Activated CD8-positive, alpha-beta memory T cell treated with anti-CD3 and anti-CD28 coated beads for 48 hours (primary cell): ENCODE results near the gene DMRTC1.
"Not testable (repeated sequence)": the region's sequence is repeated elsewhere in the genome, so short reads cannot be mapped to it uniquely, and the experiment has no call there.

Source experiments
- DNase-seq, 3 experiments: peaks; one replicate each; pipeline ENCODE4 v3.0.0-alpha.2; 2020; ENCODE audit warnings: low read depth in 2 of 3, low spot score in 2 of 3

DMRTC1 gene

GRCh38 chrX:72943819-72944169 lies at the start of gene DMRTC1:
DMRTC1 (minus strand) TSS chrX:72943837; CDS start chrX:72875694, 68,143 bp downstream.
- DNase-seq = not testable (repeated sequence)

DNA sequence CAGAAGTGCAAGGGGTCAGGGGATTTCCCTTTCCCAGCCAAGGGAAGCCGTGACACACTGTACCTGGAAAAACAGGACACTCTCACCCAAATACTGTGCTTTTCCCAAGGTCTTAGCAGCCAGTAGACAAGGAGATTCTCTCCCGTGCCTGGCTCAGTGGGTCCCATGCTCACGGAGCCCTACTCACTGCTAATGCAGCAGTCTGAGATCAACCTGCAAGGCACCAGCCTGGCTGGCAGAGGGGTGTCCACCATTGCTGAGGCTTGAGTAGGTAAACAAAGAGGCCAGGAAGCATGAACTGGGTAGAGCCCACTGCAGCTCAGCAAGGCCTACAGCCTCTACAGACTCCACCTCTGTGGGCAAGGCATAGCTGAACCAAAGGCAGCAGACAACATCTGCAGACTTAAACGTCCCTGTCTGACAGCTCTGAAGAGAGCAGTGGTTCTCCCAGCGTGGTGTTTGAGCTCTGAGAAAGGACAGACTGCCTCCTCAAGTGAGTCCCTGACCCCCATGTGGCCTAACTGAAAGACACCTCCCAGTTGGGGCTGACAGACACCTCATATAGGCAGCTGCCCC lies 37.3 kb upstream of the DMRTC1 start:
- not testable (repeated sequence) for DNase-seq

DNA sequence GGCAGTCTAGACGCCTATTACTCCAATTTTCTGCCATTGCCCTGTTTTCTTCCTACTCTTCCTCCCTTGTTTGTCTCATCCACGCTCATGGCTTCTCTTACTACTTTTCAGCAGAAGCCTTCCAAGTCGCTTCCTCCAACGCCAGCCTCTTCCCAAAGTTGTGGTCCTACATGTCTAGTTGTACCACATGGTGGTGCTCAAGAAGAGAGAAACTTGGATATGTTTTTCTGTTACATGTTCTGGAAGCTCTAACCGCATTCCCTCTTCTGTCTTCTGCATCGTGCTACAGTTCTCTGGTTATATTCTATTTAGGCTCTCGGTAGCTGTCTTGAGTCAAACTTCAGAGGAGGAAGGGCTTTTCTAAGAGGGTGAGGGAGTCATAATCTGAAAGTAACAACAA lies 31.2 kb upstream of the DMRTC1 start:
- DNase-seq = not testable (repeated sequence)

DNA sequence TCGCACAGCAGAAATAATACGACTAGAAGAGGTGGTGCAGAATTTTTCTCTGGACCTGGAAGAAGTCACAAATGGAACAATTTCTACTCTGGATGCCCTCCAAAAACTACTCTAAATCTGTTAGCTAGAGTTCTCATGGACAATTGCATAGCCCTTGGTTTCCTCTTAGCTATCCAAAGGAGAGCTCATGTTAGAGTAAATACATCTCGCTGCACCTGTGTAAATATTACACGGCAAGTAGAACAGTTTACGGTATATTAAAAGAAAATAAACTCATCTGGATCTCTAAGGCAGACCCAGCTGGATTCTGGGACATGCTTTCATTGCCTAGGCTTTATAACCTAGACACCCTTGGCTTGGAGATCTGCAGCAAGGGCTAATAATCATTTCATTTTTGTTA lies 28.2 kb upstream of the DMRTC1 start:
- DNase-seq = not testable (repeated sequence)

GRCh38 chrX:72959971-72960370 lies 16.3 kb upstream of the DMRTC1 start:
- DNase-seq = not testable (repeated sequence)

- not testable (repeated sequence) for DNase-seq
Observed at GRCh38 chrX:72943035-72943818, 410 bp downstream of the DMRTC1 start.

GRCh38 chrX:72942272-72942671 lies 1.4 kb downstream of the DMRTC1 start:
- not testable (repeated sequence) for DNase-seq

- DNase-seq = not testable (repeated sequence)
Observed at GRCh38 chrX:72937906-72938305, 5.7 kb downstream of the DMRTC1 start, which contains the start of gene FAM236A. FAM236A (plus strand) TSS chrX:72938206; CDS start chrX:72938263, 57 bp downstream.

GRCh38 chrX:72936882-72937455 lies 6.7 kb downstream of the DMRTC1 start:
- not testable (repeated sequence) for DNase-seq

GRCh38 chrX:72936455-72936854 lies 7.2 kb downstream of the DMRTC1 start:
- not testable (repeated sequence) for DNase-seq

- DNase-seq = not testable (repeated sequence)
Observed at GRCh38 chrX:72932283-72932682, 11.4 kb downstream of the DMRTC1 start.

DNA sequence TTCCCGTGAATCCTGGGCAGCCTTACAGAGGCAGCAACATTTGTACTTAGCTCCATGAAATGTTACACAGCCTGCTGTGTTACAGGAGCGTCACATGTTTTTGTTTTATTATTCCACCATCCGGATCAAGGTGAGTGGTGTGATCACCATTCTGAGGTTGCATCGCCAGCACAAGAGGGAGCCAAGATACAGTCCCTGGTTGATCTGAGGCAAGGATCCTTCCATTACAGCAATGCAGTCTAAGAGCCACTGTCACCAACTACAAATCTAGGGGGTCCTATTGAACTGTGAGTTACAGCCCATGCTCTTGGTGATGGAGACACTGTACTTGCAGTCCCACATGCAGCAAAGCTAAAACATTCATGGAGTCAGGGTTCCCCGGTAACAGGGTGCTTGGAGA lies 27.5 kb downstream of the DMRTC1 start:
- DNase-seq = not testable (repeated sequence)

DNA sequence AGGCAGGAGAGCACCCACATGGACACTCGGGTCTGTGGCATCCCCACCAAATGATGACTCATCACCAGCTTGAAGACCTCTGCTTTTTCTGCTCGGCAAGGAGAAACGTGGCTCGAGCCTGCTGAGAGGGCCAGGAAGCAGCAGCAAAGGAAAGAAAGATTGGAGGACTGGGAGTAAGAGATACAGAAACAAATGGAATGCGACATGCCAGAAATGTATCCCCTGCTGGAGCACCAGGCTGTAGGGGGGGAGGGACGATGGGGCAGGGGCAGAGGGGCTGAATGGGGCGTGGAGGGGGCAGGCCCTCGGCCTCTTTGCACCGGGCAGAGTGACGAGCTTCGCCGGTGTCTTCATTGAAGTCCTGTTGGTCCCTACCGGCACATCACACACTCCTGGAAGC lies 31.3 kb downstream of the DMRTC1 start, which contains the start of gene FAM236C:
FAM236C (plus strand) TSS at position 301 of the 400 bp plus-strand sequence. CDS start 100 bp downstream, outside the sequence.
- not testable (repeated sequence) for DNase-seq

DNA sequence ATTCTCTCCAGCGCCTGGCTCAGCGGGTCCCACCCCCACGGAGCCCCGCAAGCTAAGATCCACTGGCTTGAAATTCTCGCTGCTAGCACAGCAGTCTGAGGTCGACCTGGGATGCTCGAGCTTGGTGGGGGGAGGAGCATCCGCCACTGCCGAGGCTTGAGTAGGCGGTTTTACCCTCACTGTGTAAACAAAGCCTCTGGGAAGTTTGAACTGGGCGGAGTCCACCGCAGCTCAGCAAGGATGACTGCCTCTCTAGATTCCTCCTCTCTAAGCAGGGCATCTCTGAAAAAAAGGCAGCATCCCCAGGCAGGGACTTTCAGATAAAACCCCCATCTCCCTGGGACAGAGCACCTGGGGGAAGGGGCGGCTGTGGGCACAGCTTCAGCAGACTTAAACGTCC lies 53.9 kb downstream of the DMRTC1 start:
- DNase-seq = not testable (repeated sequence)

GRCh38 chrX:72882898-72883297 lies 60.7 kb downstream of the DMRTC1 start:
- not testable (repeated sequence) for DNase-seq

DNA sequence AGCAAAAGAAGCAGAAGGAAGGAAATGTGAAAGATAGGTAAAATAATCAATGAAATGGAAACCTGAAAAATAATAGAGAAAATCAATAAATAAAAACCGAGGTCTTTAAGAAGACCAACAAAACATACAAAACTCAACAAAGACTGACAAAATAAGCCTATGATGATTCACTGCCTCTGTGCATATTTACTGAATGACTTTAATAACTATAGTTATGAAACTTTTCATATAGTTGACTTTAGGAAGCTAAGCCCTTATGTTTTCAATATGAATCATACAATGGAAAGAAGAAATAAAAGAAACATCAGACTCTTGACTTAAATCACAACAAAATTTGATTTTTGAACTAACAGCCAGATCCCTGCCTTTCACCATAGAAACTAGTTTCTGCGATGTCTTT lies 106.1 kb downstream of the DMRTC1 start:
- not testable (repeated sequence) for DNase-seq

DNA sequence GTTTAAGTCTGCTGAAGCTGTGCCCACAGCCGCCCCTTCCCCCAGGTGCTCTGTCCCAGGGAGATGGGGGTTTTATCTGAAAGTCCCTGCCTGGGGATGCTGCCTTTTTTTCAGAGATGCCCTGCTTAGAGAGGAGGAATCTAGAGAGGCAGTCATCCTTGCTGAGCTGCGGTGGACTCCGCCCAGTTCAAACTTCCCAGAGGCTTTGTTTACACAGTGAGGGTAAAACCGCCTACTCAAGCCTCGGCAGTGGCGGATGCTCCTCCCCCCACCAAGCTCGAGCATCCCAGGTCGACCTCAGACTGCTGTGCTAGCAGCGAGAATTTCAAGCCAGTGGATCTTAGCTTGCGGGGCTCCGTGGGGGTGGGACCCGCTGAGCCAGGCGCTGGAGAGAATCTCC lies 112.9 kb downstream of the DMRTC1 start:
- not testable (repeated sequence) for DNase-seq
